ENCODE measurements around the gene HLA-DMA.

DNA sequence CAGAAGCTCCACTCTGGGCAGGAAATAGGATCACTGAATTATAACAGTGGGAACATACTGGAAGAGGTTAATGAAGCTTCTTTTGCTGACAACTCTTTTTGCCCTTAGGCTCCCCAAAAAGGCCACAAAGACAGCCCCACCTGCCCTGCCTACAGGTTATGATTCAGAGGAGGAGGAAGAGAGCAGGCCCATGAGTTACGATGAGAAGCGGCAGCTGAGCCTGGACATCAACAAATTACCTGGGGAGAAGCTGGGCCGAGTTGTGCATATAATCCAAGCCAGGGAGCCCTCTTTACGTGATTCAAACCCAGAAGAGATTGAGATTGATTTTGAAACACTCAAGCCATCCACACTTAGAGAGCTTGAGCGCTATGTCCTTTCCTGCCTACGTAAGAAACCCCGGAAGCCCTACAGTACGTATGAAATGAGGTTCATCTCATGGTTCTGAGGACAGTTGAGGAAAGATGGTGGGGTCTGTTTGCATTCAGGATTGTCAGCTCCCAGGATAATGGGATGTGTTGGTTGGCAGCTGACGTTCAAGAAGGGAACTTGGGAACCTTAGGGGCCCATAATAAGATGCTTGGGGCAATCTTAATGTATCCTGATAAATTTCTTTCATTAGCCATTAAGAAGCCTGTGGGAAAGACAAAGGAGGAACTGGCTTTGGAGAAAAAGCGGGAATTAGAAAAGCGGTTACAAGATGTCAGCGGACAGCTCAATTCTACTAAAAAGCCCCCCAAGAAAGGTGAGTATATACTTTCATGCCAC is 27.0 kb upstream of the HLA-DMA start:
- TF ChIP-seq CTCF (IDR thresholded peaks at IDR 0.05; ENCODE audit: insufficient read depth, low read length, poor library complexity, severe bottlenecking), result no peak
- TF ChIP-seq EZH2phosphoT487 (conservative IDR thresholded peaks at IDR 0.05; ENCODE audit: low read length), result no peak

Measured in SU-DHL-6 (cell line).